SU-DHL-6 (cell line): ENCODE measurements around the gene DCLK3.

Experiments
- CTCF ChIP-seq: fragments of 200-600 bp; sonication (generic); IDR thresholded peaks from one replicate; pipeline ENCODE4 v1.5.1; 2017; ENCODE audit warnings: antibody characterized with exemption, mild to moderate bottlenecking, low read length, moderate library complexity; ENCODE audit not compliant: insufficient read depth, poor library complexity, severe bottlenecking
- EZH2phosphoT487 ChIP-seq: fragments of 200-600 bp; sonication (generic), shearing (Covaris generic); conservative IDR thresholded peaks from 2 replicates; pipeline ENCODE4 v1.6.1; 2018; ENCODE audit warnings: mild to moderate bottlenecking, antibody characterized with exemption, low read length, moderate library complexity, mixed read lengths

GRCh38 chr3:36669764-36670163 is 94.6 kb downstream of the DCLK3 start:
- TF ChIP-seq CTCF (no peak), EZH2phosphoT487 (no peak)
